Activated T-cell treated with anti-CD3 and anti-CD28 coated beads for 24 hours (primary cell): Measurements from ENCODE around the gene MZB1.
"Not testable (repeated sequence)": the region's sequence is repeated elsewhere in the genome, so short reads cannot be mapped to it uniquely, and the experiment has no call there.

Experiments used
- DNase-seq: peaks from one replicate; pipeline ENCODE4 v3.0.0-alpha.2; 2020; ENCODE audit warnings: low read depth

Gene MZB1

DNA sequence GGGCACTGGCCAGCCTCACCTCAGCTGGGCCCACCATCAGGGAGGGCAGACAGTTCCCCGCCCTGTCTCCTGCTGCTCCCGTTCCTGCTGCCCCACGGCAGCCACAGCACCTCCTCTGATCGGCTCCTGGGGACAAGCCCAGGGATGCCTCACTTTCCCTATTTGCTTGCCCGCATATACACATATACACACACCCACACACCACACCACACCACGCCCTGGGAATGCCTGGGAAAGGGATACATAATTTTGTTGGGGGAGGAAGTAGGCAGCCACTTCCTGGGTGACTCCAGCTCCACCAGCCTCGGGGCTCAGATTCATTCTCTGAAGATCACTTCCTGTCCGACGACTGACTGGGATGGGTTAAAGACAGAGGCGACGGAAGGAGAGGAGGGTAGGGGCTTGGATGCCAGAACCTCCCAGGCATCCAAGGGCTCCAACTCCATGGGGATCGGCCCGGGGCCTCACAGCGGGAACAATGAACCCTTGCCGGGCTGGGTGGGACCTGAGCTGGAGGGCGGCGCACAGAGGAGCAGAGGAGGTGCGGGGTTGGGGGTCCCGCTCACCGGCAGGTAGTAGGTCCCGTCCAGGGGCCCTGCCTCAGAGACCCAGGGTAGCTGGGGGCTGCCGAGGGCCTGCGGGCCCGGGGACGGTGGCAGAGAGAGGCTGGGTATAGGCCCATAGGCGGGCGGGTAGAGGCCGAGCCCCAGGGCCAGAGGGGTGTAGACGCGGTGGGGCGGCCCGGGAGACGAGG, 2.0 kb upstream of the MZB1 start:
- no peak for DNase-seq

DNA sequence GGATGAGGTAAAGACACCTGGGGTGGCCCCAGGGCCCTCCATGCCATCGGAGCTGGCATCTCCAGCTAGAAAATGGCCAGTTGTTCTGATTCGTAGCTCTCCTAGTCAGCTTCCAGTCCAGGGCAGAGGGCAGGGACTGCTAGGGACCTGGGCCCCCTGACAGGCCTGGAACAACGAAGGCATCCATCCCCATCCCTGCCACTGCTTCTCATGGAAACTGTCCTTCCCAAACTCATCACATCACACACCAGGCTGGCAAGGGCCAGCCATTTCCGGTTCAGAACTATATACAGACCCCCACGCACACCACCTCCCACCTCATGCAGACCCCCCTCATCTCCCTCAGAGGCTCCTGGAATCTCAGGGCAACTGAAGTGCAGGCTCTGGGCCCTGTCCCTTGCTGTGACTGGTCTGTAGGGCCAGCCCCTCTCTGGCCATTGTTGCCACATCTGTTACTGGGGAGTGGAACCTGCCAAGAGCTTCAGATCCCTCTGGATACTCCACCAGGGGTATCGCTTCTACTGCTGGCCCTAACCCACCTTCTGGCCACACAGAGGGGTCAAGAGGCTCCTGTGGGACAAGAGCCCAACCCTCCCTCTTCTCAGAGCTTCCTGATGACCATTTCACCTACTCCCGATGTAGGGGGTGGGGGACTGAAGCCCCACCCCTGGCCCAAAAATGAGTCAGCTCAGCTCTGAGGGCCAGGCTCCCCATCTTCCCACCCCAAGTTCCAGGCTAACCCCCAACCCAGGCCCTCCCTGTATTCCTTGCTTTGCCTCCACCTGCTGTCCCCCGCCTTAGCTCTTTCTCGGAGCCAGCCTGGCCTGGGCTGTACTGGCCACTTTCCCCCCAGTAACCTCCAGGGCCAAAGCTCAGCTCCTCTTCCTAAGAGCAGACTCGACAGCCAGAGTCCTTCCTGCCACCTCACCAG, 1.2 kb upstream of the MZB1 start:
- DNase-seq: no peak

DNA sequence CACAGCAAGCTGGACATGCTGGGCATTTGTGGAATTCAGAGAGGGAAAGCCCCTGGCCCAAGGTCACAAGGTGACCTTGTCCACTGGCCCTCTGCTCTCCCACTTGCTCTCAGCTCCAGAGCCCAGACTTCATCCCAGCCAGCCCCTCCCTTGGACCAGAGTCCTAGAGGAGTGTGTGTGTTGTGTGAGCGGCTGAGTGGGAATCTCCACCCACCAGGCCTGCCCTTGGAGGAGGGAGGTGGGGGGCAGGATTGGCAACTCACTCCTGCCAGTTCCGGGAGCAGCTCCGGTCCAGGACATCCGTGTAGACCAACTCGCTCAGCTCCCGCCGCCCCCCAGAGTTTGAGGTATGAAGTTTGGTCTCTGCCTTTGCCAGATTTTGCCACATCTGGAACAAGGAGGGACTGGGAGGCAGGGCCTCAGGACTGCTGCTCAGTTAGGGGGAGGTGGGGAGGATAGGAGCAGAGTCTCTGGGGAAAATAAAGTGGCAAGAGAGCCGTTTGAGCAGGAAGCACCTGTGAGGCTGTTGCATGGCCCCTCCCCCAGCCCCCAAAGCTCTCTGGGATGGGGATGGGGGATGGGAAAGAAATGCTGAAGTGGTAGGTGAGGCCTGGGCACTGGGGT, 1.4 kb downstream of the MZB1 start:
- no peak for DNase-seq

DNA sequence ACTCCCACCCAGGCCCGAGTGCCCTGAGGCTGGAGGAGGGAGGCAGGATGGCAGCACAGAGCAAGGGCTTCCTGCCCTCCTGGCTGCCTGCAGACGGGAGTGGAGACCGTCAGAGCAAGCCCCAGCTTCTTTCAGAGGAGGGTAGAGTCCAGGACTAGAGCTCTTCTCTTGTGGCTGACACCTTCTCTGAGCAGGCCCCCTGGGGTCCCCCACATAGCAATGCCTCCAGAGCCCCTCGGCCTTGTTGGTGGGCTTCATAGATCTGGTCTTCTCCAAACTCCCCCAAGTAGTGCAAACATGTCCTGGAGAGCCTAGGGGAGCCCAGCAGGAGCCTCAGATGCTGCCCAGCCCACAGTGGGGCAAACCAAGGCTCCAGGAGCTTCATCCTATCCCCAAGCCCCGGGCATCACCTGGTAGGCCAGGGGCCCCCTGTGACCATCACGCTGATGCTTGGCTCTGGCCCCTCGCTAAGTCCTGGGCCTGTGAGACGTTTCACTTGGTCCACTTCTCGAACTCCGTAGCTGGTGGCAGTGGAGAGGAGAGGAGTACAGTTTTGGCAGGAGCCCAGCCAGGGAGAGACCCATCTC, 2.0 kb downstream of the MZB1 start:
- no peak for DNase-seq

DNA sequence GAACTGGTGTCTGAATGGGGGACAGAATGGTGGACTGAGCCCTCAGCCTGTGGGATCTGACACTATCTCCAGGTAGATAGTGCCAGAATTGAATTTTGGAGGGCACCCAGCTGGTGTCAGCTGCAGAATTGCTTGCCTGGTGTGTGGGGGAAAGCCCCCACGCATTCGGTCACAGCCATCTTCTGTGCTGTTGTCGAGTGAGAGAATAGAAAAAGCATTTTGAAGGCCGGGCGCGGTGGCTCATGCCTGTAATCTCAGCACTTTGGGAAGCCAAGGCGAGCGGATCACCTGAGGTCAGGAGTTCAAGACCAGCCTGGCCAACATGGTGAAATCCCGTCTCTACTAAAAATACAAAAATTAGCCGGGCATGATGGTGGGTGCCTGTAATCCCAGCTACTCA, 2.8 kb downstream of the MZB1 start:
- not testable (repeated sequence) for DNase-seq

DNA sequence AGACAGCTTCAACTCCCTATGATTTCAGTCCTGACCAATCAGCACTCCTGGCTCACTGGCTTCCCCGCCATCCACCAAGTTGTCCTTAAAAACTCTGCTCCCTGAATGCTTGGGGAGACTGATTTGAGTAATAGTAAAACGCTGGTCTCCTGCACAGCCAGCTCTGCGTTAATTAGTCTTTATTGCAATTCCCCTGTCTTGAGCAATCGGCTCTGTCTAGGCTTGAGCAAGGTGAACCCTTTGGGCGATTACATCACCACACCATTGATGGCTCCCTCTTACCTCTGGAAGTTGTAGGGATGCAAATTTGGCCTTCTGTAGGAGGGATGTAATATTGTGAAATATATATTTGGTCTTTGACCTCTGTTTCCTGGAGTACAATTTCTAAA, 3.7 kb downstream of the MZB1 start:
- no peak for DNase-seq

DNA sequence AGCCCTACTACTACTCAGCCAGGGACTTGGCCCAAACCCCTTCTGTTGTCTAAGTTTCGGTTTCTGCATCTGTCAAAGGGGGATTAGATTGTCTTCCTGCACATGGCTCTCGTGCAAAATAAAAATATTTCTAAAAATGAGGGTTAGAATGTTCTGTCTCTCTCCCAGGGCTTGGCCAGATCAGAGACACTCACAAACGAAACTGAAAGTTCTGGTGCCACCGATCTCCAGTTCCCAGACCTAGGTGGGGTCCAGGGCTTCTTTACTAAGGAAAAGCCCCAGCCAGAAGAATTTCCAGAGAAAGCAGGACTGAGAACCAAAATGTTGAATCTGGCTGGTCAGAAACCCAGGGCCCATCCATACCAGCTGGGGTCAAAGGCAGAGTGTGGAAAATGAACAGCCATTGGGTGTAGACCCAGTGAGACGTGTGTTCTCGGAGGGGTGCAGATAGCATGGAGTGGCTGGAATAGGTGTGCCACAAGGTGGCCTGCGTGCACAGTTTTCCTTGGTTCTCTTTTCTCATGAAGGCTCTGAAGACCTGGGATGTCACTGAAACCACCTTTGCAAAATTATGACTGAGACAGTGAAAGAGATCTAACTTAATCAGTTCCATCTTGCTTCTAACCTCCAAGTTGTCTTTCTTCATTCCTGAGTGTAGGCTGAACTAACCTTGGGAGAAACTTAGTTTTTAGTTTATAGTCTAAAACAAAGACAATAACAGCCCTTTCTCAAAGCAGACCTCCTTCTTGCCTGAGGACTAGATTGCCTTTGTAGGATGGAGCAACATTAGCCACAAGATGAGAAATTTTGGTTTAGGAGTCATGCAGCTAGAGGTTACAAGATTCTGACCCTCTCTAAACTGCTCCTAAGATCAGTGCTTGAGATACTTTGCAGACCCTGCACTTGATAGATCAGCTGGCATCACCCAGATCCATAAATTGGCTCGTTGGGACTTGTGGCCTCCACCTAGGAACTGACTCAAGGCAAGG, 4.4 kb downstream of the MZB1 start:
- no peak for DNase-seq

DNA sequence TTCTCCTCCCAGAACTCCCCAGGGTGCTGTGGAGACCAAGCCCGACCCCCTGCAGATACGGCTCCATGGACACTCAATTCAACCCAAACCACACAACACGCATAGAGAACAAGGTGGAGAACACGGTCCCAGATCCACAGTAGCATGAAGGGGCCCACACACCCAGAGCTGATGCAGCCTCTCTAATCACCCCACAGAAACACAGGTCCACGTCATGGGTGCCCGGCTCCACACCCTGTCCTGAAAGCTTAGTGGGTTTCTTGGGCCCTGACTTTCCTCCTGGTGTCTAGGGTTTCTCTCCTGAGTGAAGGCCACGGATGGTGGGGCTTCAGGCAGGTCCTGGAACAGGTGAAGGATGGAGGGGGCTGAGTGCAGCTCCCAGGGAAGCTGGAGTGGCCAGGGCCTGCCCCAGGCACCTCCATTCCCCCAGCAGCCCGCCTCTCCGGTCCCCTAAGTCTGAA, 5.1 kb downstream of the MZB1 start:
- no peak for DNase-seq

DNA sequence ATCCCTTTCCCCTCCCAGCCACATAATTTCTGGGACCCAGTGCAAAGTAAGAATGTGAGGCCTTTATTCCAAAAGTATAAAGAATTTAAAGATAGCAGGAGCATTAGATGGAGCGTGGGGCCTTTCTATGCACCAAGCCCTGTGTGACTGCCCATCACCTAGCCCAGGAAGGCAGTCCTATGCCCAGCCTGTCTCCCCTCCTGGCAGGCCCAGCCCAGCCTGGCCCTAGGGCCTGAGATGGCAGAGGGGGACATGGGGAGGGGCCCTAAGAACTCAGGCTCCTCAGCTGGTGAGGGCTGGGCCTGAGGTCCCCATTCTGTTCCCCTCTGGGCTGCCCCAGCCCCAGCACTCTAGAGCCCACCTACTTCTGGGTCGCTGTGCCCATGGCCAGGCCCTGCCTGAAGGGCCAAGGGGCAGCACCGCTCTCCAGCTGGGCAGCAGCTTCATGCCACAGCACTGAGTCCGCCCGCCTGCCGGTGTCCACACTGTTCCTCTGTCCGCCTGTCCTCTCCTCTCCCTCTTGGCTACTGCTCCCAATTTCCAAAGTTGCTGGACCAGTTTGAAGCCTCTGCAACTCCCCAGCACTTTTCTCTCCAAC, 5.6 kb downstream of the MZB1 start:
- DNase-seq: no peak

DNA sequence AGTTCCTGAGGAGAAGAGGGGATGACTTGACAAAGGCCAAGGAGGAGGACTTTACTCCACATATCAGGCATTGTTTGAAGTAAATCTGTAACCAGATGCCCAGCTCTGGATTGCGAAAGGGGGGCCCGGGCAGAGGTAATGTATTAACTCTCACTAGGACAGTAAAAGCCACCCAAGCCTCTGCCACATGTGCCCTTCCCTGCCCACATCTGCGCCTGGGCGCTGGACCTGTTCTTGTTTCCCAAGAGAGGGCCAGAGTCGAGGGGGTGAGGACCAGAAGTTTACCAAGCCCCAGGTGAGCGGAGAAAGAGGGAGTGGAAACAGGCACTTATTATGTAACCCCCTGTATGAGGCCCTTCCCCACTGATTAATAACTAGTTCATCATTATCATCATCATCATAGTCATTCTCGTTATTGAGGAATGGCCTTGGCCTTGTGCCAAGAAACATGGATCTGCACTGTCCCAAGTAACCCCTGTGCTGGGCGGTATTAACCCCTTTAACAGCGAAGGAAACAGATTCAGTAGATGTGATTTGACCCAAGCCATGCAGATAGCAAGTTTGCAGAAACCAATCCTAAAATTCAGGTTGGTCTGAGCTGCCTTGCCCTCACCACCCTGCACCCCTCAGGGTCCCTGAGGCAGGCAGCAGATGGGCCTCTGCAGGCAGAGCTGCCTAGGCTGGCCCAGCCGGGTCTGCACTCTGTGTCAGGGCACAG, 6.3 kb downstream of the MZB1 start, which contains the start of gene SLC23A1:
TSS of gene SLC23A1 (minus strand) at position 23 of the 718 bp plus-strand sequence. CDS start 44 bp downstream, outside the sequence.
- no peak for DNase-seq

DNA sequence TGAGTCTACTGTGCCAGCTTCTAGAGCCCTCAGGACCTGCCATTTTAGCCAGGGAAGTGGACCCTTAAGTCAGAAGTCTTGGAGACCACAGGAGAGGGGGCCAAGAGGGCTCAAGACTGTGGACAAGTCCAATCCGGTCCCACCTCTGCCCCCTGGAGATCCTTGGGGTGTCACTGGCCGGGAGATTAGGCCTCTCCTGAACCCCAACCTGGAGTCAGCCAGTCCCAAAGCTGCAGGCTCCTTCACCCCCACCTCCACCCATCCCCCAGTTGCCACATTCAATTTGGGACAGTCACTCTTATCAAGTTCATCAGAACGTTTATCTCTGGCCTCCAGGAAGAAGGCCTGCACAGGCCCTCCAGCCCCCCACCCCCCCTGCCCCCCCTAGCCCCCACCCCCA, 6.9 kb downstream of the MZB1 start:
- DNase-seq: no peak

DNA sequence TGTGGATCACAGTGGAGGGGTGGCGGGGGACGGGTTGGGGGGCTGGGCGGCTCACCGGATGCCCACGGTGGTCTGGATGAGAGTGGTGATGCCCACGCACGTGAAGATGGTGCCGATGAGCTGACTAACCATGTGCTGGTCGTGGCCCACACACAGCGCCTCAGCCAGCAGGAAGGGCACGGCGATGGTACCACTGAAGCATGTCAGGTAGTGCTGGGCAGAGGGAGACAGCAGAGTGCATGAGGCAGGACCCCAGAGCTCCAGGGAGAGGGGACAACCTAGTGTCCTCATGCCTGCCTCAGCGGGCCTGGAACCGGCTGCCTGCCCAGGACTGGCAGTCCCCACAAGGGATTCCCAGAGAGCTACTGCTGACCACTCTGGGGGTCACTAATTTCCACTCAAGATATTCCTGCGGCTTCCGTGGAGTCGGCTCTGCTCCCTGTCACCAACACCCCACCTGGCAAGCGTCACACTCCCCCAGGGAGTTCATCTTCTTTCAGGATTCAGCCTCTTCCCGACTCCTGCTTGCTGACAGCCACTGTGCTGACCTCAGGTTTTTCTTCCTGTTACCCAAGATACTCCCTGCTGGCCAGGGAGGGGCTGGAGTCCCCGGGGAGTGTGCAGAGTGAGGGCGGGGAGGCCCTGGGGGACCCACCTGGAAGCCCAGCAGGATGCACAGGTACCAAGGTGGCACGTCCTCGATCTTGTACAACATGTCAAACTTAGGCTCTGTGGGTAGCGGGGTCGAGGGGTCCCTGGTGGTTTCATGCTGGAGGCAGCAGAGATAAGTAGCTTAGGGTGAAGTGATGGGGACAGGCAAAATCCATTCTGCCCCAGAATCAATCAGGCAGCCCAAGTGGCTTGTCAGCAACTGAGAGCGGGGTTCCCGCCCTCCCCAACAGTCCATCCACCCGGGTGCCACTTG, 7.6 kb downstream of the MZB1 start:
- no peak for DNase-seq

DNA sequence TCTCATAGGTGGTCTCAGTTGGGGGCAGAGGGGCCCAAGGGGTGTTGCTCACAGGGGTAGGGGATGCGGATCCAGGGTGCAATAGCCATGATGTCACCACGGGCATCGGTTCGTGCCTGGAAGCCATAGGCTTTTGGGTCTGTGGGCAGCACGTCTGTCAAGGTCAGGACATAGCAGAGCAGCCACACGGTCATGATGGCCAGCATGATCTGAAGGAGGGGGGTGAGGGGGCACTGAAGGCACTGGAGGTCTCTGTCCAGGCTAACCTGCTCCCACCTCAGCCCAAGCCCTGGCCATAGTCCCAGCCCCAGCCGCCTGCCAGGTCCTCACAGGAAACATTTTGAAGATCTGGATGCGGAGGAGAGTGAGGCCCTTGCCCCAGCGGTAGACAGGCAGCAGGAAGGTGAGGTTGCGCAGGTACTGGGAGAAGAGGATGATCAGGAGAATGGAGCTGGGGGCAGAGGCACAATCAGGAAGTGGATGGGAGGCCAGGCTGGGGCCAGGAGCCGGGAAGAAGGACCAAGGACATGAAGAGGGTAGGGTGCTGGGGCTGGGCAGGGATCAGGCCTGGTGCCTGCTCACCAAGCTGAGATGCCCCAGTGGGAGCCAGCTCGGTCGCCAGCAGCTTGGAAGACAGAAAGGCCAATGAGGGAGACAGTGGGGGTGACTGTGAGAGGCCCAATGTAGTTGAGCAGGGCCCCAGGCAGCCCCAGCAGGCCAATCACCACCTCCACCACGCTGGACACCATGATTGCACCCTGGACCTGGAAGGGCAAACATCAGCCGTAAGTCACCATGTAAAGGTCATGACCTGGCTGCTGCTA, 9.9 kb downstream of the MZB1 start:
- no peak for DNase-seq

DNA sequence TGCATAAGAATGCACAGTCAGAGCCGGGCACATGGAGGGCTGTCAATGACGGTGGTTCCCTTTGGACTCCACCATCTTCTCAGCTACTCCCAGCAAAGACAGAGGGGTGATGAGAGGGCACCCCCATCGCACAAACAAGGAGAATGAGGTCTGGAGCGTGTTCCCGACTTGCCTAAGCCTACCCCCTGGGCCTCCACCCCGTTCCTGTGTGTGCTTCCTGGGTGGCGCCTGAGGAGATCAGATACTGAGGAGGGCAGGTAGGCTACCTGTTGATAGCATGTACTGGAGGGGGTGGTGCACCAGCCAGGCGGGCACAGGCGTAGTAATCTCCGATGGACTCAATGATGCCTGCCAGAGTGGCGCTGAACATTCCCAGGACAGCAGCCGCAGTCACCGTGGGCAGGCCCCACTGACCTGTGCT, 10.8 kb downstream of the MZB1 start:
- no peak for DNase-seq

DNA sequence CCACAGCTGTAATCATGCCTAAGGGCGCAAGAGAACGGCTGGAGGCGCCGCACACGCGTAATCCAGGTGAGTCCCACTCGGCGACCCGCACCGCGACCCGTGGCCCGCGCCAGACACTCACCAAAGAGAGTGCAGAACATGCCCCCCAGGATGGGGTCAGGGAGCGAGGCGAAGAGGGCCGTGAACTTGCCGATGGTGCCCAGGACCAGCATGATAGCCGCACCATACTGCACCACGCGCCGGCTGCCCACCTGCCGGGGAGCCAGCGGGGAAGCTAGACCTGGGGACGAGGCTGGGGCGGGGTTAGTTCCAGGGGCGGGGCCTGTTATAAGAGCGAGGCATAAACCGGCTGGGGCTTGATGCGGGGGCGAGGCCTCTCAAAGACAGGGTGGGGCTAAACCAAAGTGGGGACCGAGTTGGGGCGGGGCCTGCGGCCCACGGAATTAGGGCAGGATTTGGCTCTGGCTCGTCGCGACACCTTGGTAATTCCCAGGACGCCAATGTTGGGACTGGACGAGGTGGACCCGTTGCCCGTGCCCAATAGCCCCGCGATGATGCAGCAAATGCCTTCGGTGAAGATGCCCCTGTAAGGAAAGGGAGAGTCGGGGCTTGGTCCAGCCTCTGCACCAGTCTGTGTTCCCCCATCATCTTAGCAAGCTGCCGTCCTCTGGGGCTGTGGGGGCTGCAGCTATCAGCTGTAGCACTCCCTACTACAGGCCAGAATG, 11.4 kb downstream of the MZB1 start:
- DNase-seq: no peak

DNA sequence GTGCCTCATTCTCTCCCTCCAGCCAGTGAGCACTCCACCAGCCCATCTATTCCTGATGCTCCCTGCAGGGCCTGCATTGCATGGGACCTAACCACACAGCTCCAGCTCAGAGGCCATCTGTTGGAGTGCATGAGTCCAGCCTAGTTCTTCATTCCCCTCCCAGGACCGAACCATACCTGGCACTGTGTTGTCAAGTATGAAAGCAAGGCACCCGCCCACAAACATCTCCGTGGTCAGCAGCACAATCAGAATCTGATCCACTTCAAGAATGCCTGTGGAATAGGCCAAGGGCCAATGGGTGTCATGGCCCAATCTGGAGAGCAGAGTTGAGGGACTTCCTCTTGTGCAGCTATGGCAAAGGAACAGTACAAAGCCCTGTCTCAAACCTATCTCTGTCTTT, 12.5 kb downstream of the MZB1 start:
- DNase-seq: no peak

DNA sequence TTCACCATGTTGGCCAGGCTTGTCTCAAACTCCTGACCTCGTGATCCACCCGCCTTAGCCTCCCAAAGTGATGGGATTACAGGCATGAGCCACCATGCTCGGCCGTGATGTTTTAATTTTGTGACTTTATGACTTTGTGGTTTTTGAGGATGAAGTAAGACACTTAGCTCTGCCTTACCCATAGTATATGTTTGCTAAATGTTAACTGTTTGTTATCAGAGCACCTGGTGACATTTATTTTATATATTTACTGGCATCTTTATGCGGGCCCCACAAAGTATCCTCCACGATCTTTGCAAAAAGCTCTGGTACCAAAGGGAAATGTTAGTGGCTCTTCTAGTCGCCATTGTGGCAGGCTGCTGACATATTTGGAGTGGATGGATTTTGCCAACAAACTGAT, 13.3 kb downstream of the MZB1 start:
- no peak for DNase-seq
